NCI-H2081 (cell line): ENCODE data around the gene DLGAP1.

ENCODE experiments used
- DNase-seq, 2 experiments: peaks; one replicate each; lab custom pipeline; 2025; lab: John Stamatoyannopoulos, UW

DLGAP1 gene

GRCh38 chr18:3538954-3539617, 916.0 kb downstream of the DLGAP1 start:
- no peak for DNase-seq

- DNase-seq = no peak
Measured at GRCh38 chr18:3538456-3538855, 916.7 kb downstream of the DLGAP1 start.

GRCh38 chr18:3530807-3531206, 924.3 kb downstream of the DLGAP1 start:
- no peak for DNase-seq

- peak; percentile 24 to 61 for DNase-seq
Measured at GRCh38 chr18:3529601-3530000, 925.5 kb downstream of the DLGAP1 start.

- no peak for DNase-seq
Measured at GRCh38 chr18:3529077-3529476, 926.0 kb downstream of the DLGAP1 start.

GRCh38 chr18:3528231-3528630, 926.9 kb downstream of the DLGAP1 start:
- peak in 1 of 2 experiments; percentile 24 for DNase-seq

GRCh38 chr18:3526421-3527354, 928.4 kb downstream of the DLGAP1 start:
- DNase-seq = peak; percentile 25 to 40

- peak in 1 of 2 experiments; percentile 55 for DNase-seq
Measured at GRCh38 chr18:3525870-3526420, 929.2 kb downstream of the DLGAP1 start.

- no peak for DNase-seq
Measured at GRCh38 chr18:3524706-3525105, 930.4 kb downstream of the DLGAP1 start.

GRCh38 chr18:3520230-3521085, 934.6 kb downstream of the DLGAP1 start:
- DNase-seq = no peak

GRCh38 chr18:3514312-3515216, 940.5 kb downstream of the DLGAP1 start:
- DNase-seq = no peak

GRCh38 chr18:3513481-3513880, 941.6 kb downstream of the DLGAP1 start:
- DNase-seq = no peak

- DNase-seq = no peak
Measured at GRCh38 chr18:3511980-3512379, 943.1 kb downstream of the DLGAP1 start.

- no peak for DNase-seq
Measured at GRCh38 chr18:3510896-3511295, 944.2 kb downstream of the DLGAP1 start.

GRCh38 chr18:3510024-3510423, 945.1 kb downstream of the DLGAP1 start:
- no peak for DNase-seq

GRCh38 chr18:3508576-3509549, 946.2 kb downstream of the DLGAP1 start:
- no peak for DNase-seq

GRCh38 chr18:3504637-3505036, 950.5 kb downstream of the DLGAP1 start:
- DNase-seq = no peak

- no peak for DNase-seq
Measured at GRCh38 chr18:3502650-3503049, 952.5 kb downstream of the DLGAP1 start.

GRCh38 chr18:3500016-3500415, 955.1 kb downstream of the DLGAP1 start:
- no peak for DNase-seq

- DNase-seq = peak; percentile 22 to 44
Measured at GRCh38 chr18:3499501-3499900, 955.6 kb downstream of the DLGAP1 start.
